ENCODE data around the gene LPGAT1.
"Not testable (repeated sequence)": the region's sequence is repeated elsewhere in the genome, so short reads cannot be mapped to it uniquely, and the experiment has no call there.

Gene LPGAT1

GRCh38 chr1:211699059-211699458, 131.5 kb downstream of the LPGAT1 start:
- no peak for DNase-seq

- DNase-seq, result peak; percentile 42 to 61
Observed at GRCh38 chr1:211698161-211699026, 132.2 kb downstream of the LPGAT1 start.

GRCh38 chr1:211697356-211697755, 133.2 kb downstream of the LPGAT1 start:
- no peak for DNase-seq

DNA sequence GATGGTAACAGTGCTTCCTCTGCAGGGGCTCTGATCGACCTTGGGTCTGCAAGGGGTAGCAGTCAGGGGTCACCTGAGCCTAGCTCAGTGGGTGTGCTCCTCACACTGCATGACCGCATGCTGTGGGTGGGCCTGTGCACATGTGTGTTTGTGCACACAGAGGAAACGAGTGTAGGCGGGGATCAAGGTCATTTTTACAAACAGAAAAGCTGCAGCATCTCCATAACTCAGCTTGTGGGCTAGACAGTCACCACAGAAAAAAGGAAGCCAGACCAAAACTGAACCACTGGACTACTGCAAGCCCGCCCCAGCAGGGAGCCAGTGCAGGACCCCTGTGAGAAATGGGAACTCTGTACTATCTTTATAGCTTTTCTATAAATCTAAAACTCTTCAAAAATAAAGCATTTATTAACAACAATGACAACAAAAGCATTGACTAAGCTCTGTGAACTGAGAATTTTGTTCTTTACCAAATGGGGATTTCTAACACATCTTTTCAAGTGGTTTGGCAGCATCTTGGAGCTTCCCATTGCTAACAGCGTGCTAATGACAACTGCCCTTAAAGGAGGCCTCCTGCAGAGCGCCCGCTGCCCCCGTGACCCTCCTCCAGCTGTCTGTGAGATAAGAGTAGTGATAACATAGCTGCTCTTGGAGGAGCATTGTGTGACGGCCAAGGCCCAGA, 135.3 kb downstream of the LPGAT1 start:
- no peak for DNase-seq

DNA sequence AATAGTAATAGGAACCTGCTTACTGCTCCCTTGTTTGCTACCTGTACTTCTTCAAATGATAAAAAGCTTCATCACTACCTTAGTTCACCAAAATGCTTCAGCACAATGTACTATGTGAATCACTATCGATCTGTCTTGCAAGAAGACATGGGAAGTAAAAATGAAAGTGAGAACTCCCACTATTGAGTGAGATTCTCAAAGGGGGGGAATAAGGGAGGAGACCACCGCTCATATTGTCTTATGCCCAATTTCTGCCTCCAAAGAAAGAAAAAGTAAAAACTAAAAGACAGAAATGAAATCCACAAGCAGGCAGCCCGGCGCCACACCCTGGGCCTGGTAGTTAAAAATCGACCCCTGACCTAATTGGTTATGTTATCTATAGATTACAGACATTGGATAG, 136.7 kb downstream of the LPGAT1 start:
- not testable (repeated sequence) for DNase-seq
